ENCODE data around the gene TMTC2.

DNA sequence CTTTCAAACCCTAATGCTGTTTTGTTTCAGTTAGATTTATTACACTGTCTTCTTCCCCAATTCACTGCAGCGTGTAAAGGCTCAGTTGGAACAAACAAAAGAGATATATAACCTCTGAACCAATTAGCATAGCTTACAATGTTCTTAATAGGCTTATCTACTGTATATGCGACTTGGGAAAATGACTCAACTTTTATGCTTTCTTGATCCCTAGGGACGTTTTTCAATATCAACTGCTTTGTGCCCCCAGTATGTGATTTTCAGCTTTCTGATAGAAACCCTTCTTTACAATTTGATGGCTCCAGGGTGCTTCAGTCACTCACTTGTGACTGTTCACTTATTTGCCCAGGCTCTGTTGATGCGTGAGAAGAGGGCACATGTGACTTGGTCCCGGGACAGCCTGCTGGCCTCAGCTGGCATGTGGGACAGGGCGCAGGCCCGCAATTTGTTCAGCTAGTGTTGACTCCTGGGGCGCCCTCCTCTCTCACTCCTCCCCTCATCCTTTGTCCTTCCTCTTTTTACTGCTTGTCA lies 107.1 kb downstream of the TMTC2 start:
- no peak for TF ChIP-seq CEBPB (IDR thresholded peaks at IDR 0.05)
- TF ChIP-seq EP300 (IDR thresholded peaks at IDR 0.05; ENCODE audit: borderline replicate concordance): no peak
- TF ChIP-seq EGR1 (IDR thresholded peaks at IDR 0.05): no peak
- TF ChIP-seq, protein P1, sequence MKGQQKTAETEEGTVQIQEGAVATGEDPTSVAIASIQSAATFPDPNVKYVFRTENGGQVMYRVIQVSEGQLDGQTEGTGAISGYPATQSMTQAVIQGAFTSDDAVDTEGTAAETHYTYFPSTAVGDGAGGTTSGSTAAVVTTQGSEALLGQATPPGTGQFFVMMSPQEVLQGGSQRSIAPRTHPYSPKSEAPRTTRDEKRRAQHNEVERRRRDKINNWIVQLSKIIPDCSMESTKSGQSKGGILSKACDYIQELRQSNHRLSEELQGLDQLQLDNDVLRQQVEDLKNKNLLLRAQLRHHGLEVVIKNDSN (IDR thresholded peaks at IDR 0.05): no peak
- no peak for TF ChIP-seq TEAD4 (IDR thresholded peaks at IDR 0.05)
- TF ChIP-seq FOXM1 (IDR thresholded peaks at IDR 0.05; ENCODE audit: borderline replicate concordance, low read depth): no peak
- TF ChIP-seq CREB1 (IDR thresholded peaks at IDR 0.05; ENCODE audit: low read depth): no peak
- no peak for TF ChIP-seq YY1 (IDR thresholded peaks at IDR 0.05; ENCODE audit: low read depth)
- no peak for TF ChIP-seq TAF1 (IDR thresholded peaks at IDR 0.05; ENCODE audit: low read depth)
- no peak for TF ChIP-seq RAD21 (IDR thresholded peaks at IDR 0.05; ENCODE audit: low read depth)
- TF ChIP-seq, protein P2, sequence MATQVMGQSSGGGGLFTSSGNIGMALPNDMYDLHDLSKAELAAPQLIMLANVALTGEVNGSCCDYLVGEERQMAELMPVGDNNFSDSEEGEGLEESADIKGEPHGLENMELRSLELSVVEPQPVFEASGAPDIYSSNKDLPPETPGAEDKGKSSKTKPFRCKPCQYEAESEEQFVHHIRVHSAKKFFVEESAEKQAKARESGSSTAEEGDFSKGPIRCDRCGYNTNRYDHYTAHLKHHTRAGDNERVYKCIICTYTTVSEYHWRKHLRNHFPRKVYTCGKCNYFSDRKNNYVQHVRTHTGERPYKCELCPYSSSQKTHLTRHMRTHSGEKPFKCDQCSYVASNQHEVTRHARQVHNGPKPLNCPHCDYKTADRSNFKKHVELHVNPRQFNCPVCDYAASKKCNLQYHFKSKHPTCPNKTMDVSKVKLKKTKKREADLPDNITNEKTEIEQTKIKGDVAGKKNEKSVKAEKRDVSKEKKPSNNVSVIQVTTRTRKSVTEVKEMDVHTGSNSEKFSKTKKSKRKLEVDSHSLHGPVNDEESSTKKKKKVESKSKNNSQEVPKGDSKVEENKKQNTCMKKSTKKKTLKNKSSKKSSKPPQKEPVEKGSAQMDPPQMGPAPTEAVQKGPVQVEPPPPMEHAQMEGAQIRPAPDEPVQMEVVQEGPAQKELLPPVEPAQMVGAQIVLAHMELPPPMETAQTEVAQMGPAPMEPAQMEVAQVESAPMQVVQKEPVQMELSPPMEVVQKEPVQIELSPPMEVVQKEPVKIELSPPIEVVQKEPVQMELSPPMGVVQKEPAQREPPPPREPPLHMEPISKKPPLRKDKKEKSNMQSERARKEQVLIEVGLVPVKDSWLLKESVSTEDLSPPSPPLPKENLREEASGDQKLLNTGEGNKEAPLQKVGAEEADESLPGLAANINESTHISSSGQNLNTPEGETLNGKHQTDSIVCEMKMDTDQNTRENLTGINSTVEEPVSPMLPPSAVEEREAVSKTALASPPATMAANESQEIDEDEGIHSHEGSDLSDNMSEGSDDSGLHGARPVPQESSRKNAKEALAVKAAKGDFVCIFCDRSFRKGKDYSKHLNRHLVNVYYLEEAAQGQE (IDR thresholded peaks at IDR 0.05; ENCODE audit: low read depth): no peak
- no peak for TF ChIP-seq ZBTB7A (IDR thresholded peaks at IDR 0.05; ENCODE audit: low read depth)
- TF ChIP-seq, protein P3, sequence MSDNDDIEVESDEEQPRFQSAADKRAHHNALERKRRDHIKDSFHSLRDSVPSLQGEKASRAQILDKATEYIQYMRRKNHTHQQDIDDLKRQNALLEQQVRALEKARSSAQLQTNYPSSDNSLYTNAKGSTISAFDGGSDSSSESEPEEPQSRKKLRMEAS (IDR thresholded peaks at IDR 0.05): no peak
